Measurements from ENCODE around the gene DCST1. TPM values are rescaled to one million over a fixed set of nuclear protein-coding genes. Genes with fewer than 3 reads are reported as not detected.

Gene DCST1
- total and polyA plus RNA-seq, 2 donors: not detected

- H3K4me3 ChIP-seq (ENCODE audit: low read depth, low read length): no peak overlapping the region
- no peak overlapping the region for H3K27ac ChIP-seq (ENCODE audit: low read depth)
- WGBS: 82% methylated on average over 15 of the region's 15 CpGs
- no peaks in the 10 kb centered on the region for H3K36me3 ChIP-seq (ENCODE audit: insufficient read depth)
- H3K4me1 ChIP-seq (ENCODE audit: insufficient read depth): no peaks in the 10 kb centered on the region
- DNase-seq (ENCODE audit: extremely low spot score): no peak
Observed at GRCh38 chr1:154996966-154997701, 36.5 kb upstream of the DCST1 start.

GRCh38 chr1:154998201-154998780 lies 35.3 kb upstream of the DCST1 start:
- no peak for DNase-seq (ENCODE audit: extremely low spot score)
- WGBS: 71% methylated on average over 16 of the region's 16 CpGs
- Histone ChIP-seq H3K27ac (ENCODE audit: low read depth) (no peak overlapping the region), H3K36me3 (ENCODE audit: insufficient read depth) (no peaks in the 10 kb centered on the region), H3K4me1 (ENCODE audit: insufficient read depth) (no peaks in the 10 kb centered on the region), H3K4me3 (ENCODE audit: low read depth, low read length) (no peak overlapping the region)

- Histone ChIP-seq H3K27ac (ENCODE audit: low read depth) (no peak overlapping the region), H3K4me3 (ENCODE audit: low read depth, low read length) (peak overlapping the region; percentile 29), H3K4me1 (ENCODE audit: insufficient read depth) (no peaks in the 10 kb centered on the region), H3K36me3 (ENCODE audit: insufficient read depth) (no peaks in the 10 kb centered on the region)
- DNase-seq (ENCODE audit: extremely low spot score): no peak
- WGBS: 10% methylated on average over 40 of the region's 40 CpGs
Observed at GRCh38 chr1:154998818-154999570, 34.6 kb upstream of the DCST1 start.

DNA sequence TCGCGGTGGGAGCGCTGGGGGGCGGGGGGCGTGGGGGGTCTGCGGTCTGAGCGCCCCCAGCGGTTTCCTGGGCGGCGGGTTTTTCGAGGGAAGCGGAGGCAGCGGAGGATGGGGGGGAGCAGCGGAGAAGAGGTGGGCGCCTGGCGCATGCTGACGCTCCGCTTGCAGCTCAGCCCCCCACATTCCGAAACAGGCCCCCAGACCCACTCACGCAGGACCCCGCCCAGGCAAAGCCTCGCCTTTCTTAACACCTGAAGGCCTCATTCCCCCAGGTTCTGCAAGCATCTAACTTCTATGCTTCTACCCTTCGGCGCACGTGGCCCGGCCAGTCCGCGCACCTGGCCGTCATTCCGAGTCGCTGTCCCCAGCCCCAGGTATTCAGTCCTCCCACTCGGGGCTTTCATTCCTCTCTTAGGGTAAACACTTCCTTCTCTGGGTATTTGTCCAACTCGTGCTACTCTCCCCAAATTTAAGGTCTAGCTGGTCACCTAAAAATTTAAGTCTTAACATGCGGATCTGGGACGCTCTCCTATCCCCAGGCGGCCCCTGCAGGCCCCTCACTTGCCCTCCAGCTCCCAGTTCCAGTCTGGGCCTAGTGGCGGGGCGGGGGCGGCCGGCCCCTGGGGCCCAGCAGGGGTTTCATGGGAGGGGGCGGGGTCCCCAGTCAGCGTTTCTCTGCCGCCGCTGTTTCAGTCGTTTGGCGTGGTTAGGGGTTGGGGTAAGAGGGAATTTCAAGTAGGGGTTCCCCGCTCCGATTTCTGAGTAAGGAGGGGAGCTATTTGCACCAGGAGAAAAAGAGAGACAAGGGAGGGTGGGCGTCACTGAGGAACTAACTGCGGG lies 33.8 kb upstream of the DCST1 start:
- Histone ChIP-seq H3K4me3 (ENCODE audit: low read depth, low read length) (peak overlapping the region; percentile 83), H3K4me1 (ENCODE audit: insufficient read depth) (no peaks in the 10 kb centered on the region), H3K36me3 (ENCODE audit: insufficient read depth) (no peaks in the 10 kb centered on the region), H3K27ac (ENCODE audit: low read depth) (peak overlapping the region; percentile 61)
- no peak for DNase-seq (ENCODE audit: extremely low spot score)
- 2% methylated on average over 50 of the region's 50 CpGs for WGBS

- Histone ChIP-seq H3K4me1 (ENCODE audit: insufficient read depth) (no peaks in the 10 kb centered on the region), H3K4me3 (ENCODE audit: low read depth, low read length) (peak overlapping the region; percentile 83), H3K36me3 (ENCODE audit: insufficient read depth) (no peaks in the 10 kb centered on the region), H3K27ac (ENCODE audit: low read depth) (peak overlapping the region; percentile 88)
- WGBS: 2% methylated on average over 13 of the region's 13 CpGs
- no peak for DNase-seq (ENCODE audit: extremely low spot score)
Observed at GRCh38 chr1:155000411-155000725, 33.3 kb upstream of the DCST1 start.

DNA sequence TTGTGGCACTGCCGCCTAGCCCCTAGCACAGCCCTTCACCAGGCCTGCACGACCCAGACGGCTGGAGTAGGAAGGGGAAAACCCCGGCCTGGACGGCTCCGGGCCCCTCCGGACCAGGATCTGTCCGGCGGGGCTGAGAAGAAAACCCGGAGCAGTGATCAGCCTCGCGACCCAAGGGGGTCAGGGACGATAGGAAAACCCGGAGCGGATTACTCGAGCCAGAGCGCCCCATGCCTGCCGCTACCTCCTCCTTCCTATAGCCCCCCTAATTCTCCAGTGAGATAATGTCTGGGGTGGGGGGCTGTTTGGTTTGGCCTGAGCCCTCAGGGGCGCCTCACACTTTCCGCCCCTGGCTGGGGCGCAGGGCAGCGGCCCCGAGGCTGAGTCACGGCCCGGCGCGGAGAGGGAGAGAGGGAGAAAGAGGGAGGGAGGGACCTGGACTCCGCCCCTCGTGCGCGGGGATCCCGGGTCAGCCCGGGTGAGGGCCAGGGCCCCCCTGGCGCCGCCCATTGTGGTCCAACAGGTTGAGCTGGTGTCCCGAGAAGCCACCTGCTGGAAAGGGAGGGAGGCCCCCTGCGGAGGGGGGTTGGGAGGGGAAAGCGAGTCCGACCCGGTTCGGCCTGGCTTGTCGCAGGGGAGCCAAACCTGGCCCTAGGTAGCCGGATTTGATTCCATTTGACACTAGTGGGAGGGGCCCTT lies 32.7 kb upstream of the DCST1 start:
- Histone ChIP-seq H3K27ac (ENCODE audit: low read depth) (peak overlapping the region; percentile 88), H3K4me3 (ENCODE audit: low read depth, low read length) (peak overlapping the region; percentile 83), H3K36me3 (ENCODE audit: insufficient read depth) (no peaks in the 10 kb centered on the region), H3K4me1 (ENCODE audit: insufficient read depth) (no peaks in the 10 kb centered on the region)
- peak; percentile 75 for DNase-seq (ENCODE audit: extremely low spot score)
- under 1% methylated on average over 43 of the region's 43 CpGs for WGBS

- peak overlapping the region; percentile 83 for H3K4me3 ChIP-seq (ENCODE audit: low read depth, low read length)
- H3K36me3 ChIP-seq (ENCODE audit: insufficient read depth): no peaks in the 10 kb centered on the region
- H3K4me1 ChIP-seq (ENCODE audit: insufficient read depth): no peaks in the 10 kb centered on the region
- peak overlapping the region; percentile 88 for H3K27ac ChIP-seq (ENCODE audit: low read depth)
- WGBS: under 1% methylated on average over 11 of the region's 11 CpGs
- no peak for DNase-seq (ENCODE audit: extremely low spot score)
Observed at GRCh38 chr1:155001425-155001674, 32.3 kb upstream of the DCST1 start.

GRCh38 chr1:155001675-155002463 lies 31.8 kb upstream of the DCST1 start:
- under 1% methylated on average over 38 of the region's 38 CpGs for whole genome bisulfite sequencing
- Histone ChIP-seq H3K36me3 (ENCODE audit: insufficient read depth) (no peaks in the 10 kb centered on the region), H3K4me1 (ENCODE audit: insufficient read depth) (no peaks in the 10 kb centered on the region), H3K27ac (ENCODE audit: low read depth) (peak overlapping the region; percentile 88), H3K4me3 (ENCODE audit: low read depth, low read length) (peak overlapping the region; percentile 83)
- DNase-seq (ENCODE audit: extremely low spot score): peak; percentile 99

- no peak for DNase-seq (ENCODE audit: extremely low spot score)
- H3K4me3 ChIP-seq (ENCODE audit: low read depth, low read length): peak within 1 kb of the TSS; percentile 83
- no peaks in the 10 kb centered on the region for H3K36me3 ChIP-seq (ENCODE audit: insufficient read depth)
- WGBS: under 1% methylated on average over 34 of the region's 35 CpGs
- H3K4me1 ChIP-seq (ENCODE audit: insufficient read depth): no peaks in the 10 kb centered on the region
- H3K27ac ChIP-seq (ENCODE audit: low read depth): peak within 1 kb of the TSS; percentile 89
Observed at GRCh38 chr1:155002464-155003226, 31.0 kb upstream of the DCST1 start, which contains the start of gene ZBTB7B. Gene ZBTB7B, plus strand, starts transcription at chr1:155002802. Its CDS starts 11,859 bp downstream, at chr1:155014661.

GRCh38 chr1:155003227-155003765 lies 30.3 kb upstream of the DCST1 start:
- no peaks in the 10 kb centered on the region for H3K36me3 ChIP-seq (ENCODE audit: insufficient read depth)
- H3K27ac ChIP-seq (ENCODE audit: low read depth): peak overlapping the region; percentile 89
- WGBS: under 1% methylated on average over 37 of the region's 37 CpGs
- peak overlapping the region; percentile 83 for H3K4me3 ChIP-seq (ENCODE audit: low read depth, low read length)
- H3K4me1 ChIP-seq (ENCODE audit: insufficient read depth): no peaks in the 10 kb centered on the region
- no peak for DNase-seq (ENCODE audit: extremely low spot score)

GRCh38 chr1:155003766-155004351 lies 29.8 kb upstream of the DCST1 start:
- H3K27ac ChIP-seq (ENCODE audit: low read depth): peak overlapping the region; percentile 89
- DNase-seq (ENCODE audit: extremely low spot score): no peak
- H3K4me3 ChIP-seq (ENCODE audit: low read depth, low read length): peak overlapping the region; percentile 83
- H3K36me3 ChIP-seq (ENCODE audit: insufficient read depth): no peaks in the 10 kb centered on the region
- no peaks in the 10 kb centered on the region for H3K4me1 ChIP-seq (ENCODE audit: insufficient read depth)
- WGBS: under 1% methylated on average over 34 of the region's 34 CpGs
